Putamen (tissue), 1 donor: ENCODE measurements around the gene RPLP2.

ENCODE experiments used
- DNase-seq: peaks from one replicate; pipeline ENCODE4 v3.0.0-alpha.2; 2016; ENCODE audit warnings: low spot score

The RPLP2 gene

GRCh38 chr11:836700-837099 is 26.9 kb downstream of the RPLP2 start:
- no peak for DNase-seq

GRCh38 chr11:837189-837989 is 27.6 kb downstream of the RPLP2 start:
- no peak for DNase-seq

GRCh38 chr11:837990-838307 is 28.2 kb downstream of the RPLP2 start:
- no peak for DNase-seq

- DNase-seq = no peak
Measured at GRCh38 chr11:838441-839279, 28.9 kb downstream of the RPLP2 start.

- DNase-seq = no peak
Measured at GRCh38 chr11:839280-839623, 29.5 kb downstream of the RPLP2 start.

- DNase-seq = no peak
Measured at GRCh38 chr11:839875-840617, 30.3 kb downstream of the RPLP2 start.

GRCh38 chr11:841981-842369 is 32.2 kb downstream of the RPLP2 start:
- DNase-seq = no peak

GRCh38 chr11:842370-843002 is 32.7 kb downstream of the RPLP2 start, which contains the start of the genes POLR2L and TSPAN4:
TSS of gene POLR2L (minus strand) at chr11:842529. CDS start at chr11:842508, 21 bp downstream.
TSS of gene TSPAN4 (plus strand) at chr11:842852. CDS start at chr11:850305, 7,453 bp downstream.
- peak; percentile 85 for DNase-seq

- no peak for DNase-seq
Measured at GRCh38 chr11:843086-843734, 33.4 kb downstream of the RPLP2 start.

- no peak for DNase-seq
Measured at GRCh38 chr11:843818-844692, 34.3 kb downstream of the RPLP2 start.

GRCh38 chr11:844693-845644 is 35.2 kb downstream of the RPLP2 start:
- DNase-seq = no peak

- no peak for DNase-seq
Measured at GRCh38 chr11:845872-846495, 36.2 kb downstream of the RPLP2 start.

GRCh38 chr11:846496-847098 is 36.8 kb downstream of the RPLP2 start:
- DNase-seq = no peak

- DNase-seq = no peak
Measured at GRCh38 chr11:847876-848275, 38.1 kb downstream of the RPLP2 start.

- DNase-seq = no peak
Measured at GRCh38 chr11:848380-848931, 38.7 kb downstream of the RPLP2 start.

- no peak for DNase-seq
Measured at GRCh38 chr11:849104-849824, 39.5 kb downstream of the RPLP2 start.

- no peak for DNase-seq
Measured at GRCh38 chr11:849951-850774, 40.4 kb downstream of the RPLP2 start.
